ENCODE measurements around the gene SULT2B1.
A peak's percentile ranks its signal among the peaks of the same experiment; 100 is the strongest.
"Not testable (repeated sequence)": the region's sequence is repeated elsewhere in the genome, so short reads cannot be mapped to it uniquely, and the experiment has no call there.

Gene SULT2B1

DNA sequence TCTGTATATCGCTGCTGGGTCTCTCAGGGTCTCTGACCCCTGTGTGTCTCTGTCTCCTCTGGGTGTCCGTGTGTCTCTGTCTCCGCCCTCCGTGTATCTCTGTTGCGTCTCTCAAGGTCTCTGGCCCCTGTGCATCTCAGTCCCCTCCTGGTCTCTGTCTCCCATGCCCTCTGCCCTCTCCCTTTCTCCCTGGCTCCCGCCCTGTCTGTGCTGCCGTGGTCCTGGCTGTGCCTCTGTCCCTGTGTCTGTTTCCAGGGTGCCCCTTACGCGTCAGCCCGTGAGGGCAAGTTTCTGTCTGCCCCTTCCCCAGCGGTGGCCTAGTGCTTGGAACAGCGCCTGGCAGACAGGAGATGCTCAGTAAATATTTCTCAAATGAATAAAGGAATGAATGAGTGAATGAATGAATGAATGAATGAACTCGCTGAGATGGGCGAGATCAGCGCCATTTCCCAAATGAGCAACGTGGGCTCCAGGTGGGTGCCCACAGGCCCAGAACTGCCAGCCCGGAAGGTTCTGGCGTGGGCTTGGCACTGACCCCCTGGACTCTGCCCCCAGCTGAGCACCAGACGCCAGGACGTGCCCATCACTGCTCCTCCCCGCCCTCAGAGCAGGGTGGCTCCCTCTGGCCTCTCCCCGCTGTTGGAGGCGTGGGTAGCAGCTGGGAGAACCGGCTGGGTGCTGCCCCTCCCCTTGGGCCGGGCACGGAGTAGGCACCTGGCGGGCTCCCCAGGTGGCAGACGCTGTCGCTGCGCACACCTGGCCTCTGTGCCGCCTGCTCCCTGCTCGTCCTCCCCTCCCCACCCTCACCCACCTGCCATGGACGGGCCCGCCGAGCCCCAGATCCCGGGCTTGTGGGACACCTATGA, at the start of gene SULT2B1:
SULT2B1 (plus strand) TSS at position 736 of the 866 bp plus-strand sequence; CDS start at position 817, 81 bp downstream.
- no peak for DNase-seq

DNA sequence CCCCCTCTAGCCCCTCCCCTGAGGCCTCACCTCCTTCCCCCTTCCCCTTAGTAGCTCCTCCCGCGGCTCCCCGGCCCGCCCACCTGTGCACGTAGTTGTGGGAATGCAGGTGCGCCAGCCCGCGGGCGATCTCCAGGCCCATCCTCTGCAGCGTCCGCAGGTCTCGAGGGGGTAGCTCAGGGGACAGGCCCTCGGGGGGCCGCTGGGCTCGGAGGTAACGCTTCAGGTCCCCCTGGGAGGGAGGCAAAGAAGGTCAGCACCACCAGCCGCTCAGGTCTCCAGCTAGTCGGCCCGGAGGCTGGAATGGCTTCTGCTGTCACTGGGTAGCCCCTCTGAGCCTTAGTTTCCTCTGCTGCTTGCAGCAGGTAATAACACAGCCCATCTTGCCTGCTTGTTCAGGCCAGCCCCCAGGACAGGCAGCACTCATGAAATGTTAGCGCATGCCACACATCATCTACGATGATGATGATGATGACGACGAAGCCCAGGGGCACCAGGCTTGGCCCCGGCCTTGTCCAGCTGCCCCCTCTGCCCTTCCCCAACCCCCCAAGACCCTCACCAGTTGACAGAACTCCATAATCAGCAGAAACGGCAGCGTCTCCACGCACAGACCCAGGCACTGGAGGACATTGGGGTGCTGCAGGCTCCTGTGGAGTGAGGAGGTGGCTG, 49.5 kb upstream of the SULT2B1 start:
- no peak for DNase-seq

DNA sequence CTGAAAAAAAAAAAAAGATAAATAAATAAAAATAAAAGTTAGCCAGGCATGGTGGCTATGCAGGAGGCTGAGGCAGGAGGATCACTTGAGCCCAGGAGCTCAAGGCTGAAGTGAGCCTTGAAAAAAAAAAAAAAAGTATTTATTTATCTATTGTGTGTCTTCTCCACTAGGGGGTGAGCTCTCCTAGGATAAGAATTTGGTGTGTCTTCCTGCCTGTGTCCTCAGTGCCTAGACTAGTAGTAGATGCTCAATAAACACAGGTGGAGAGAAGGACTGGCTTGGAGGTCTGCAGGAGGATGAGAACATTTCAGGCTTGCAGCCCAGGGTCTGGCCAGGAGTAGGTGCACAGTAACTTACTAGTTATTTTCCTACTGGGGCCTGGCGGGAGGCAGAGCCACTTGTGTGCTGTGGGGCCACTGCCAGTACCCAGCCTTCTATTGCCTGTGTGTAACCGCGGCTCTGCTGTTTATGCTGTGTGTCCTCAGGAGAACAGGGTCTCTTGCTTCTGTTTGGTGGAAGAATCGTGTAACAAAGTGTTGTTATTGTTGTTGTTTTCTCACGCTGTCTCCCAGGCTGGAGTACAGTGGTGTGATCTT, 45.7 kb upstream of the SULT2B1 start:
- peak; percentile 81 for DNase-seq

DNA sequence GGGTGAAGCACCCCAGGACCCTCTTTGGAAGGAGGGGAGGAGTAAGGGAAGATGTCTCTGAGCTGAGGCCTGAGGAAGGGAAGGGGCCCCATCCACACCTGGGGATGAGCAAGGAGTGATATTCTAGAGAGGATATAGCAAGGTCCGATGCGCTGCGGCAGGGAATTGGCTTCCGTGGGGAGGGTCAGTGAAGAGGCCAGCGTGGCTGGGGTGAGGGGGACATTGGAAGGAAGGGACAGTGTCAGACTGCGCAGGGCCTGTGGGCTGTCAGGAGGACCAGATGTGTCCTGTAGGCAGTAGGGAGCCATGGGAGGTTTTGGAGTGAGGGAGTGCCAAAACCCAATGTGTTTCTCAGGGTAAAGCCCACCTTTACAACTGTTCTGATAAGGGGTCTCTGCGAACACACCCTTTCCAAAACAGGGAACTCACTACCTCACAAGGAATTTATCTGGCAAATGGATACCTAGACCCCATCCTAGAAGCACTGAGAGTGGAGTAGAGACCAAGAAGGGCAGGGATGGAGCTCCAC, 44.0 kb upstream of the SULT2B1 start:
- no peak for DNase-seq

DNA sequence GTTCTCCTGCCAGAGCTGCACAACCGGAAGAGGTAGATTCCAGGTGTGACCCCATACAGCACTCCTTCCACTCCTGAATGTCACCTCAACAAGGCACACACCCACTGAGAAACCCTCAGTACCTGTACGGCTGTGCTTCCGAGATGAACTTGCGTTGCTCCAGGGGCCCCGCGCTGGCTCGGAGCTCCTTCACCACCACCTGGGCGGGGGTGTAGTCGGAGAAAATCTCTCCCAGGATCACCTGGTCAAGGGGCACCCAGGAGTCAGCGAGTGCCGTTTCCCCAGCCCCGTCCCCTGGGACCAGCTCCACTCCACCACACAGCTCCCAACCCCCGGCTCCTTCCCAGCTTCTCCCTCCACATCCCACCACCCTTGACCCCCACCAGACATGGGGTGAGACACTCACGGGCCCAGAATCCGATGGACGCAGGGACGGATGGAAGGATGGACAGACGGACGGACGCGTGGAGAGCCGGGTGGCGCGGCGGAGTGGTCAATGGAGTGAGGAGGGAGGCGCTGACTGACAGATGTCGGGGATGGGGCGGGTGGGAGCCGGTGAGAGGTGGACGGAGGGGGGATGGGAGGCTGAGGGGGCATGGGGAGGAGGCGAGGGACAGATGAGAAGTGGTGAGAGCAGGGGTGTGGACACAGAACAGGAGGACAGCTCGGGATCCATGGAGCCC, 43.1 kb upstream of the SULT2B1 start:
- no peak for DNase-seq

DNA sequence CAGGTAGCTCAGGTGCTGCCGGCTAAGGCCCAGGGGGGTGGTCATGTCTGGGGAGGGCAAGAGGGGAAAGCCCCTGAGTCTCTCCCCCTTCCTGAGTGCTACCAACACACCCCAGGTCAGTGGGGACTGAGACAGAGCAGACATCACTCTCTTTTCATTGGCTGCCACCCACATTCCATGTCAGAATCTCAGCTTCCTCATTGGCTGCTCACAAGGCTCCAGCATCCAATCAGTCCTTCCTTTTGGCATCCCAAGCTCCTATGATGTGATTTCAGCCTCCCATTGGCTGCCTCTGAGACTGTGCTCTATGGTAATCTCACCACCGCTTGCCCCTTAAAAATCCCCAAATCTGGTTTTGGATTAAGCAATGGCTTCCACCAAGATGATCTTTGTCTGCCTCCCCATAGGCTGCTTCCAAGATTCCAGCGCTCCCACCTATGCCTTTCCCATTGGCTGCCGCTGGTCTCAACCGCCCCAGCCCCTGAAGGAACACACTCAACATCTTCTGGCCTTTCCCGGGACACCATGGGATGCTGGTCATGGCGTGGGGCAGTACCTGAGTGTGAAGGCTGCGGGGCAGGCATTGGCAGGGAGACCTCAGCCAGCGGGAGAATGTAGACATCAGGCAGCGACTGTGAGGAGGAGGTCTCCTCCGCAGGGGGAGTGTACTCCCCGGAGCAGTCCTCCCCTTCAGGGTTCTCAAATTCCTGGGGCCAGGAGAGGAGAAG, 42.3 kb upstream of the SULT2B1 start:
- peak; percentile 22 for DNase-seq

DNA sequence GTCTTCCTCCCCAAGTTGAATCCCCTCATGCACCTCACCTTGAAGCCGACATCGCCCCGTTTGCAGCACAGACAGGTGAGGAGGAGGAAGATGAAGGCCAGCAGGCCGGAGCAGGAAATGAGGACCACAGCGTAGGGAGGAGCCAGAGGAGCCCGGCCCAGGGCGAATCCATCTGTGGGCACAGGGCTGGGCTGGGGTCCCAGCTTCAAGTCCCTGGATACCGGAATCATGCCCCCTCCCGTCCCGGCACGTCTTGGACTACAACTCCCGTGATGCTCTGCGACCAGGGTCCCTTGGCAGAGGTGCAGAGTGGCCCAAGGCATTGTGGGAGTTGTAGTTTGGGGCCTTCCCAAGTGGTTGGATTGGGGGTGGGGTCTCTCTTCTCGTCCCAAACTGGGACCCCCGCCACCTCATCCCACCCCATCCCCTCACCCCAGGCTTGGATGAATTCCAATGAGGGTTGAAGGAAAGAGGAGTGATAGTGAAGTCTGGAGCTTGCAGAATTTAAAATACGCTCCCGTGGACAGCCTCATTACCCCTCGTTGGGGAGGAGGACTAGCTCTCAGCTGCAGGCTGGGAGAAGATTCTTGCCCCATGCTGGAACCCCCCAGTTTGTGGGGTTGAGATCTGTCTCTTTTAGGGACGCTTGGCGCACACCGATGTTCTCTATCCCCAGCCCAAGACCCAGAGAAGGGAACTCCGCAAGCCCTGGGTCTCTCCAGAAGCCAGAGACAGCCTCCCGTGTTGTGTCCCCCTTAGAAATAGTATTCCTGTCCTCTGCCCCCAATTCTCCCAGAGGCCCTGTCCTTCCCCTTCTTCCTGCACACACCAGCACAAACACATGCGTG, 41.3 kb upstream of the SULT2B1 start:
- DNase-seq: peak; percentile 32

DNA sequence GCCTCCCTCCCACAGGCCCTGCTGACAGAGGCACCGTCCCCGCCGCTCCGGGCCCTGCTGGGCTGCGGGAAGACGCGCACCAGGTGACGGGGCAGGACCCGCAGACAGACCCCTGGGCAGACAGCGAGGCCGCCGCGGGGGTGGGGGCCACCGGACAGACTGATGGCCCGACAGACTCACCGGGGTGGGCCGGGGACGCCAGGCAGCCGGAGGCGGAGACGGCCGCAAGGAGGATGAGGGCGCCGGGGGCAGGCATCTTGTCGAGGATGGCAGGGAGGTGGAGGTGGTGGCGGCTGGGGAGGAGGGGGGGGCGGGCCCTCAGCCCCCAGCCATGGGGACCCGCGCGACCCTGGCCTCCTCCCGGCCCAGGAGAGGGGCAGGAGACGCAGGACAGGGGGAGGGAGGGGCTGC, 40.6 kb upstream of the SULT2B1 start:
- DNase-seq: no peak

DNA sequence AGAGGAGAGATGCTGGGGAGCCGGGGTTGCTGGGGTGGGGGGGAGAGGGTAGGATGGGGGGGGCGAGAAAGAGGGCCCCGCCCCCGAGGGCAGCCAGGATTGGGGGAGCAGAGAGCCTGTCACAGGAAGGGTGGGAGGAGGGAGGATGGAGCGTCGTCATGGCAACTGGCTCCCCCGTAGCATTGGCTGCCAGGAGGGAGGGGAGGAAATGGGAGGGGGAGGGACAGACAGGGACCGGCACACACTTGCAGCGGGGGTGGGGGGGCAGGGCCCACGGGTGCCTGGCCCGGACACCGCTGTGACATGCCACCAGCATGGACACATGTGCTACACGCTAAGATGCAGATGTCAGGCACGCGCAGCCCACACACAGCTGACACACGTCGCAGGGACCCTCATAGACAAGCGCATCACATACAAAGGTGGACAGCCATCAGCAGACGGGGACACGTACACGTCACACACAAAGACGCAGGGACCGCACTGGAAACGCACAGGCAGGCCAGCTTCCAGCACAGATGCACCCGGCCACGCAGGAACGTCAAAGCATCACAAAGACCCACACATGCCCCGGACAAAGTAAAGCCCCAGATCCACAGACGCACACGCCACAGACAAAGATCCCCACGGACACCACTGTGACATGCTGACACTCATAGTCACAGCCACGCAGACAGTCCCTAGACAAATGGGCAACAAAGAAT, 40.0 kb upstream of the SULT2B1 start, which contains the start of gene LMTK3:
LMTK3 (minus strand) TSS at position 36 of the 704 bp plus-strand sequence. CDS start 259 bp downstream, outside the sequence.
- no peak for DNase-seq

DNA sequence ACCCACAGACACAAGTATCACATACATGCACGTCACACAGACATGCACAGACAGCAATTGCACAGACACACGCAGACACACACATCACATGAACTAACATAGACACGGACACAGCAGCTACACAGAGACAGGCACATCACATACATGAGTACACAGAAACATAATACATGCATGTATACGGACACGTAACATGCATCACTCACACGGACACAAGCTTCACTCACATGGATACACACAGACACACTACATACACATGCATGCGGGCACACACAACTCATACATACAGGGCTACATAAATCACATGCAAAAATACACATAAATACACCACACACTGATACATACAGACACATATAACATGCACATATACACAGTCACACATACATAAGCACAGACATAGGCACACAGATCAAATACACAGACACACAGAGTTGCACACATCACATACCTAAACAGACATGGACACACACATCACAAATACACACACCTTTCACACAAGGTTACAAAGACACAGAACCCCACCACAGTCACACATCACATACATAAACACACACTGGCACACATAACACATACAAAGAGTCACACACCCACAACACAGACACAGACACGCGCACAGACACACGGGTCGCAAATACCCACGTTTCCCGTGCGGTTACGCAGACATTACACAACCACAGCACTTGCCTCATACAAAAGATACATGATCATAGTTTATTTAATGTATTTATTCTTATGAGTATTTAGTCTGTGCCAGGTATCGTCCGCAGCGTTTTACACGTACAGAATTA, 39.3 kb upstream of the SULT2B1 start:
- peak; percentile 54 for DNase-seq

DNA sequence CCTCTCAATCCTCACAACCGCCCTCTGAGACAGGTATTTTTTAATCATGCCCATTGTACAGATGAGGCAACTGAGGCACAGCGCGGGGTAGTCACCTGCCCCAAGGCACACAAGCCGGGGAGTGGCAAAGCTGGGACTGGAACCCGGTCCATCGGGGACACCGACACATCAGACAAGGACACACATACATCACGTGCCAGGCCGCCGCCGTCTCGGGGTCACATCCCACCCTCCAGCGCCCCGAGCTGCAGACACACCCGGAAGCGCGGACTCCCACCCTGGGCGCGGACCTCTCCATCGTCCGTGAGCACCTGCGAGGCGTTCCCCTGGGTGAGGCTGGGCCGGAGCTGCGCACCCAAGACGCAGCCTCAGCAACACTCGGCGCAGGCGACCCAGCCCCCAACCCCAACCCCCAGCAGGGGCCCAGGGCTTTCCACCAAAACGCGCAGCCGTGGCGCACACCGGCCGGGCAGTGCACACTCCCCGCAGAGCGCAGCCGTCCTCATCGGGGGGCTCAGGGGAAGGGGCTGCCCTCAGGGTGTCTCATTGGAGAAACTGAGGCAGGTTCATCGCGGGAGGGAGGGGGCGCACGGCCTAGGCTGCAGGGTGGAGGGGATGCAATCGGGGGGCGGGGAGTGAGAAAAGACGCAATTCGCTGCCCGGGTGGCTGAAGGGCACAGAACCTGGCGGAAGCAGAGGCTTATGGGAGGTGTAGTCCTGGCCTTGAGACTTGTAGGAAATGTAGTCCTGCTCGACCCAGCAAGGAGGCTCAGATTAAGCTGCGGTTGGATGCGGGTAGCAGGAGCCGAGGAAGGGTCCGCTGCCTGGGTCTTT, 38.5 kb upstream of the SULT2B1 start:
- DNase-seq: peak; percentile 76

DNA sequence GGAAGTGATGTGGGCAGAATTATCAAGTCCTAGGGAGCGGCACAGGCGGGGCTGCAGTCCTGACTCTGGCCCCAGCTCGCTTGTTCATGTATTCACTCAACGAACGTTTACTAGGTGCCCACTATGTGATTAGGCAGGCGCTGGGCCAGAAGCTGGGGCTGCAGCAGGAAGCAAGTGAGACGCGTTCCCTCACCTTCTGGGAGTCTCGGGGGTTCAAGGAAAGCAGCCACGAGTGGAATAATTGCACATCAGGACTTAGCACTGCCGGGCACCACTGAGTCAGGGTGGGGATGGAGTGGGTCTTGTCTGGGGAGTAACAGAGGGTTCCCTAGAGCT, 37.9 kb upstream of the SULT2B1 start:
- DNase-seq: no peak

DNA sequence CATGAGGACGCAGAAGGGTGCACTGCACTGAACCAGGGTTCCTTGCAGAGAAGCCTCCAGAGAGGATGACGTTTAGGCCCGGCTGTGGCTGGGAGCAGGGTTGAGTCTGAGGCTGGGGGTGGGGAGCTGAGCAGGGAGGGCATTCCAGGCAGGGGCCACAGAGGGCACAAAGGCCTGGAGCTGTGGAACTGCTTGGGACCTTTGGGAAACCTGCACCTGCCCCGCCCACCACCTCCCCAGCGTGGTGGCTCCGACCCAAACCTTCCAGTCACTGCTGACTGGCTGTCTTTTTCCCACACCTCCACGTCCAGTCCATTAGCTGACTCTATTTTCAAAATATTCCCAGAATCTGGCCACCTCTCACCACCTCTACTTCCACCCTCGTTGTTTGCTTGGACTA, 35.4 kb upstream of the SULT2B1 start:
- no peak for DNase-seq

DNA sequence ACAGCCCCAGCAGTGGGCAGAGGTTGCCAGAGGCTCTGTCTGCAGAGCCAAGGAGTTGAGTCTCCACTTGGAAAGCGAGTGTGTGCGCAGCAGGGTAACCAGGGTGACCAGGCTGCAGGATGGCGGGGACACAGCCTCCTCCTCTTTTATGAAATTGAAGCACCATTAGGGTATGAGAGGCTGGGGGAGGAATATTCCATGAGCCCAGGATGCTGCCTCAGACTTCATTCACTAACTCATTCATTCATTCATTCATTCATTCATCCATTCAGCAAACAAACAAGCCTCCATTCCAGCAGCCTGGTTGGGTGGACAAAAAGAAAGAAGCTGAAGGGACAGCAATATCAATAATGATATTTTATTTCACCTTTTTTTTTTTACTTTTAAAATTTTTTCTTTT, 33.8 kb upstream of the SULT2B1 start:
- no peak for DNase-seq

DNA sequence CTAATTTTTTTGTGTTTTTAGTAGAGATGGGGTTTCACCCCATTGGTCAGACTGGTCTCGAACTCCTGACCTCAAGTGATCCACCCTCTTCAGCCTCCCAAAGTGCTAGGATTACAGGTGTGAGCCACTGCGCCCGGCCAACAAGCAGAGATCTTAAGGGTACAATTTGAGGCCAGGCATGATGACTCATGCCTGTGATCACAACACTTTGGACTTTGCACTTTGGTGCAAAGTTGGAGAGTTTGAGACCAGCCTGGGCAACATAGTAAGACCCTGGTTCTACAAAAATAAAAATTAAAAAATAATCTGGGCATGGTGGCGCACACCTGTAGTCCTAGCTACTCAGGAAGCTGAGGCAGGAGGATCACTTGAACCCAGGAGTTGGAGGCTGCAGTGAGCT, 32.5 kb upstream of the SULT2B1 start:
- not testable (repeated sequence) for DNase-seq

DNA sequence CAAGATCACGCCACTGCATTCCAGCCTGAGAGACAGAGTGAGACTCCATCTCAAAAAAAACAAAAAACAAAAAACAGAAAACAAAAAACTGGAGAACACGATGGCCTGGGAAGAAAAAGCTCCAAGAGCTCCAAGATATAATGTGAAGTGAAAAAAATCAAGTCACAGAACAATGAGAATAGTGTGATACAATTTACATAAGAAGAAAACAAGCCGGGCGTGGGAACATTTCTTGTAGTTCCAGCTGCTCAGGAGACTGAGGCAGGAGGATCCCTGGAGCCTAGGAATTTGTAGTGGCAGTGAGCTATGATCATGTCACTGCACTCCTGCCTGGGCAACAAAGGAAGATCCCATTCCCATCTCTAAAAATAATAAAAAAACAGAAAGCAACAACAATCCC, 31.8 kb upstream of the SULT2B1 start:
- DNase-seq: no peak

DNA sequence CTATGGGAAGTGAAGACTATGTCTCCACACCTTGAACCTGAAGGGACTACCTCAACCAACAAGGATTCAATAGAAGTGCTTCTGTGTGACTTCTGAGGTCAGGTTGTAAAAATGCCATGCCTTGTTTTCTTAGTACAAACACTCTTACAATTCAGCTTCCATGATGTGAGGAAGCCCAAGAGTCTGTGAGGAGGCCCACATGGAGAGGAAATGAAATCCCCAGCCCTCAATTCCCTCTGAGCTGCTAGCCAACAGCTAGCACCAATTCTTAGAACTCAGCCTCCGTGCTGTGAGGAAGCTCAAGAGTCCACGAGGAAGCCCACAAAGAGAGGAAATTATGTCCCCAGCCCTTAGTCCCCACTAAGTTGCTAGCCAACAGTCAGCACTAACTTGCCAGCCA, 27.8 kb upstream of the SULT2B1 start:
- no peak for DNase-seq

DNA sequence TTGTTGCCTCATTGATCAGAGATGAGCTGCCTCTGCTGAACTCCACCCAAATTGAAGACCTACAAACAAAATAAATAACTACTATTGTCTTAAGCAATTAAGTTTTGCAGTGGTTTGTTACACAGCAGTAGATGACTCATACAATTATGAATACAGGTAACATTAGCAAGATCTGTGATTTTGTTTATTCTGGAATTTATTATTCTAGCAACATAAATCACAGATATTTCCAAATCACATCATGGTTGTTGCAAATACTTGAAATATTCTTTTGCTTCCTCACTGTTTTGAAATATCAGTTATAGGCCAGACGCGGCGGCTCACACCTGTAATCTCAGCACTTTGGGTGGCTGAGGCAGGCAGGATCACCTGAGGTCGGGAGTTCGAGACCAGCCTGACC, 27.2 kb upstream of the SULT2B1 start:
- DNase-seq: no peak

DNA sequence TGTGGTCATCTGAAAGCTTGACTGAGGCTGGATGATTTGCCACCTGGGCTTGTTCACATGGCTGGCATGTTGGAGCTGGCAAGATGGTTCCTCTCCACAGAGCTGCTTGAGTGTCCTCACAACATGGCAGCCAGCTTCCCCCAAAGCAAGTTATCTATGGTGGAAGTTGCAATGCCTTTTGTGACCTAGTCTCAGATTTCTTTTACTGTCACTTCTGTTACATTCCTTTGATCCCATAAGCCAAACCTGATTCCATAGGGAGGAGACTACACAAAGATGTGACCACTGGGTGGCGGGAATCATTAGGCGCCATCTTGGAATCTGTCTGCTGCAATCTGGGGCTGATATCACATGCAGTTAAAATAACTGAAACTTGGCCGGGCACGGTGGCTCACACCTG, 22.8 kb upstream of the SULT2B1 start:
- no peak for DNase-seq

All from MV-4-11 (cell line).